RWPE2 (cell line): Measurements from ENCODE around the gene SIRT5.
A peak's percentile ranks its signal among the peaks of the same experiment; 100 is the strongest.

Experiments
- ATAC-seq: fragments of 200-7000 bp; cut with Tn5 transposase; 3 replicates; pipeline ENCODE4 v1.9.1; 2021; ENCODE audit warnings: low read depth
- DNase-seq: peaks from one replicate; pipeline ENCODE4 v3.0.0-alpha.2; 2020; ENCODE audit warnings: low spot score
- H3K27ac ChIP-seq: fragments of 450-650 bp; 2 replicates; pipeline ENCODE4 v1.5.1; 2017; ENCODE audit warnings: mild to moderate bottlenecking; ENCODE audit not compliant: poor library complexity, severe bottlenecking
- H3K27me3 ChIP-seq: fragments of 250-450 bp; sonication (Bioruptor Pico); 2 replicates; pipeline ENCODE4 v1.5.1; 2021; ENCODE audit warnings: mild to moderate bottlenecking, moderate library complexity; ENCODE audit not compliant: insufficient read depth, poor library complexity, severe bottlenecking
- H3K36me3 ChIP-seq: fragments of 250-450 bp; sonication (Bioruptor Pico); 2 replicates; pipeline ENCODE4 v1.5.1; 2020; ENCODE audit warnings: low read depth, mild to moderate bottlenecking, moderate library complexity
- H3K4me1 ChIP-seq: fragments of 250-450 bp; sonication (Bioruptor Pico); 2 replicates; pipeline ENCODE4 v1.5.1; 2021; ENCODE audit warnings: mild to moderate bottlenecking, moderate library complexity; ENCODE audit not compliant: insufficient read depth, poor library complexity, severe bottlenecking
- H3K4me3 ChIP-seq: fragments of 250-450 bp; sonication (Bioruptor Pico); 2 replicates; pipeline ENCODE4 v1.5.1; 2021; ENCODE audit warnings: mild to moderate bottlenecking, moderate library complexity; ENCODE audit not compliant: severe bottlenecking
- H3K9me3 ChIP-seq: fragments of 250-450 bp; sonication (Bioruptor Pico); 2 replicates; pipeline ENCODE4 v1.5.1; 2021; ENCODE audit warnings: mild to moderate bottlenecking, moderate library complexity; ENCODE audit not compliant: severe bottlenecking
- CTCF ChIP-seq: fragments of 450-650 bp; IDR thresholded peaks from one replicate; pipeline ENCODE4 v1.5.1; 2017; ENCODE audit warnings: mild to moderate bottlenecking, moderate library complexity; ENCODE audit not compliant: poor library complexity, severe bottlenecking

SIRT5 gene

GRCh38 chr6:13534536-13534935 lies 39.9 kb upstream of the SIRT5 start:
- H3K4me3 ChIP-seq: no peak overlapping the region
- DNase-seq: no peak

GRCh38 chr6:13535306-13535705 lies 39.1 kb upstream of the SIRT5 start:
- Histone ChIP-seq H3K36me3 (no peaks in the 10 kb centered on the region), H3K27ac (no peak overlapping the region), H3K27me3 (no peaks in the 10 kb centered on the region), H3K4me3 (no peak overlapping the region), H3K9me3 (no peaks in the 10 kb centered on the region), H3K4me1 (peaks cover 5% of the 10 kb centered on the region)
- DNase-seq: no peak
- ATAC-seq: peak; percentile 42; the same call in 1 of the 3 replicates
- no peak for TF ChIP-seq CTCF

More at GRCh38 chr6:13534536-13534935, 39.9 kb upstream of the SIRT5 start:
- Histone ChIP-seq H3K4me1 (peaks cover 5% of the 10 kb centered on the region), H3K27ac (no peak overlapping the region), H3K36me3 (no peaks in the 10 kb centered on the region), H3K27me3 (no peaks in the 10 kb centered on the region), H3K9me3 (no peaks in the 10 kb centered on the region)
- no peak for ATAC-seq
- no peak for TF ChIP-seq CTCF

- Histone ChIP-seq H3K27me3 (no peaks in the 10 kb centered on the region), H3K4me1 (peaks cover 5% of the 10 kb centered on the region), H3K9me3 (no peaks in the 10 kb centered on the region), H3K27ac (no peak overlapping the region), H3K4me3 (no peak overlapping the region), H3K36me3 (no peaks in the 10 kb centered on the region)
- no peak for TF ChIP-seq CTCF
- ATAC-seq (no peak), DNase-seq (no peak)
Measured at GRCh38 chr6:13536796-13537526, 37.4 kb upstream of the SIRT5 start.

GRCh38 chr6:13537527-13537897 lies 36.9 kb upstream of the SIRT5 start:
- H3K27me3 ChIP-seq: no peaks in the 10 kb centered on the region
- no peaks in the 10 kb centered on the region for H3K9me3 ChIP-seq
- no peak for TF ChIP-seq CTCF
- H3K27ac ChIP-seq: no peak overlapping the region
- H3K4me1 ChIP-seq: peaks cover 5% of the 10 kb centered on the region
- H3K4me3 ChIP-seq: no peak overlapping the region
- H3K36me3 ChIP-seq: no peaks in the 10 kb centered on the region
- ATAC-seq: no peak
- no peak for DNase-seq

- DNase-seq (no peak), ATAC-seq (peak; percentile 59; the same call in 1 of the 3 replicates)
- peaks cover 5% of the 10 kb centered on the region for H3K4me1 ChIP-seq
- TF ChIP-seq CTCF: peak; percentile 79
- no peak overlapping the region for H3K27ac ChIP-seq
- H3K27me3 ChIP-seq: no peaks in the 10 kb centered on the region
- H3K9me3 ChIP-seq: no peaks in the 10 kb centered on the region
- no peaks in the 10 kb centered on the region for H3K36me3 ChIP-seq
- no peak overlapping the region for H3K4me3 ChIP-seq
Measured at GRCh38 chr6:13538084-13538483, 36.3 kb upstream of the SIRT5 start.
